ENCODE data around the gene ZNF526. TPM values are rescaled to one million over a fixed set of nuclear protein-coding genes. Genes with fewer than 3 reads are reported as not detected.

The ZNF526 gene
- polyA plus RNA-seq, 1 experiment, result 4.6 TPM

DNA sequence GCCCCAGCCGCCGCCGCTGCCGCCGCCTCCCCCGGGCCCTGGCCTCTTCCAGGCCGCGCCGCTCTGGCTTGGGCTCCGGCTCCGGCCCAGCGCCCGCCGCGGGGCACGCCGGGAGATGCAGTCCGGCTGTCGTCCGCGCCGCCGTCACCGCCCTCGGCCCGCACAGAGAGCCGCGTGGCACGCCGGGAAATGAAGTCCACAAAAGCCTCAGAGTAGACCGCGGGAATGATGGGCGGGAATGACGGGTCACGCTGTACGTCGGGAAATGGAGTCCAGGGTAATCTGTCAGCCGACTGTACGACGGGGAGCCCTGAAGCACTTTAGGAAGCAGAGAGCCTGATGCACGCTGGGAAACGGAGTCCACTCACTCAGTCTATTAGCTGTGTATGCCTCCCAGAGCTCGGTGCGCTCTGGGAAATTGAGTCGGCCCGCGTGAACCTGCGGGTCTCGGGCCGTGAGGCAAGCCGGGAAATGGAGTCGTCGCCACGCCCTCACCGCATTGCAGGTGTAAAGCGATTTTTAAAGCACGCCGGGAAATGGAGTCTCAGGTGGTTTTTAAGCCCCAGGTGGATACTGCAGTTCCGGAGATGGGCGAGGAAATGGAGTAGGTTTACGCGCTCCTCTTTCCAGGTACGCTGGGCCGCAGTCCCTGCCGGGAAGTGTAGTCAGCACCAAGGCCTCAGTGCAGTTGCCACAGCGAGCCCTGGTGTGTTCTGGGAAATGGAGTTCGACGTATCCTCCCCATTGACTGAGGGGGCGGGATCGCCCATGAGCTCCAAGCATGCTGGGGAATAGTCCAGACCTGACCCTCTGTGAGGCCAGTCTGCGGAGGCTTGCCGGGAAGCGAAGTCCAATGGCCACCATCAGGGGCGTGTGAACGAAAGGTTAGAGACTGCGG, 22.6 kb downstream of the ZNF526 start, which contains the start of gene GSK3A:
Gene GSK3A (minus strand): TSS at position 91 of the 898 bp plus-strand sequence. CDS start 137 bp downstream, outside the sequence.
- Histone ChIP-seq H3K4me3 (ENCODE audit: low read depth, low read length) (peak within 1 kb of the TSS; percentile 89), H3K27me3 (ENCODE audit: control insufficient read depth, insufficient read depth, low read length) (no peaks in the 10 kb centered on the region), H3K27ac (ENCODE audit: low read depth, low read length) (peak within 1 kb of the TSS; percentile 78), H3K9me3 (ENCODE audit: control insufficient read depth, insufficient read depth, low read length) (no peaks in the 10 kb centered on the region)
- ChIA-PET CTCF (interaction anchor here (0.9 to 8.4 kb wide), 4 partner anchors 10 to 134 kb away, joined by 3 to 118 read pairs (median 6); no protein-coding TSS in a partner anchor), POLR2A (interaction anchor here (0.5 to 1.9 kb wide), 9 partner anchors 9 to 187 kb away, joined by 3 to 7 read pairs (median 4); no protein-coding TSS in a partner anchor)
- TF ChIP-seq, protein P1, sequence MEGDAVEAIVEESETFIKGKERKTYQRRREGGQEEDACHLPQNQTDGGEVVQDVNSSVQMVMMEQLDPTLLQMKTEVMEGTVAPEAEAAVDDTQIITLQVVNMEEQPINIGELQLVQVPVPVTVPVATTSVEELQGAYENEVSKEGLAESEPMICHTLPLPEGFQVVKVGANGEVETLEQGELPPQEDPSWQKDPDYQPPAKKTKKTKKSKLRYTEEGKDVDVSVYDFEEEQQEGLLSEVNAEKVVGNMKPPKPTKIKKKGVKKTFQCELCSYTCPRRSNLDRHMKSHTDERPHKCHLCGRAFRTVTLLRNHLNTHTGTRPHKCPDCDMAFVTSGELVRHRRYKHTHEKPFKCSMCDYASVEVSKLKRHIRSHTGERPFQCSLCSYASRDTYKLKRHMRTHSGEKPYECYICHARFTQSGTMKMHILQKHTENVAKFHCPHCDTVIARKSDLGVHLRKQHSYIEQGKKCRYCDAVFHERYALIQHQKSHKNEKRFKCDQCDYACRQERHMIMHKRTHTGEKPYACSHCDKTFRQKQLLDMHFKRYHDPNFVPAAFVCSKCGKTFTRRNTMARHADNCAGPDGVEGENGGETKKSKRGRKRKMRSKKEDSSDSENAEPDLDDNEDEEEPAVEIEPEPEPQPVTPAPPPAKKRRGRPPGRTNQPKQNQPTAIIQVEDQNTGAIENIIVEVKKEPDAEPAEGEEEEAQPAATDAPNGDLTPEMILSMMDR (IDR thresholded peaks at IDR 0.05; ENCODE audit: low read depth, low read length), result no peak
- peak; percentile 99 for DNase-seq (ENCODE audit: low read depth, low spot score)

DNA sequence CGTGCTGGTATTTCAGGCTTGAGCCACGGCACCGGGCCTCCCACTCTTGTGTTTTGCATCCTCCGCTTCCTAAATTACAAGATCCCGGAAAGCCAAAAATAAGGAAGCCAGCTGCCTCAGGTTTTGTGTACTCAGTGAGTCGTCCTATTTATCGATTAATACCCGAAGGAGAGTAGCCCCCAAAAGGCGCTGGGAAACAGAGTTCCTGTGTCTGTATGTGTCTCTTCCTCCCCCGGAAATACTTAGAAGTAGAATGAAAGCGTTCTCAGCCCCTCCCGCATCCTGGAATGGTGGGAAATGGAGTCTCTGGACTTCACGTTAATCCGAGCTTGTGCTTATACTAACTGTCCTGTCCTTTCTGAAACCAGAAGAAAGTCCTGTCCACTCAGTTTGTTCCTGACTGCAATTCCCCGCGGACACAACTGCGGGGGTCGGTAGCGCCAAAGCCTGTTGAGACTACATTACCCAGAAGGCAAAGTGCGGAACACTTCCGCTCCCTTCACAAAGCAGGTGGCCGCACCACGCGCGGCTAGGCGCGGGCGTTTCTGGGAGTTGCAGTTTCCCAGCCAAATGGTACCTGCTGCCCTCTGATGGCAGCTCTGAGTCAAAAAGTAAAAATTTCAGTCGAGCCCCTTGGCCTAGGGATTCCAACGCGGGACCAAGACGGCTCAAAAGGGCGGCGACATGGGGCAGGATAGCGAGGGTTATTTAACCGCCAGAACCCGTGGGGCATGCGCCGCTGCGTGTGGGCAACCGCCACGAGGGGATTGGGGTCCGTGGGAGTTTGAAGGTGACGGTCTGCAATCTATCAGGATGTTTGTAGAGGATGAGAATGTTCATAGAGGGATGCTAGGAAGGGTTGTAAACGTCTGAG, 24.5 kb downstream of the ZNF526 start:
- CTCF ChIA-PET, result interaction anchor here (0.5 to 8.4 kb wide), 9 partner anchors 11 to 194 kb away, joined by 3 to 118 read pairs (median 4); no protein-coding TSS in a partner anchor
- POLR2A ChIA-PET, result interaction anchor here (1.0 to 1.9 kb wide), 3 partner anchors 26 to 37 kb away, joined by 3 to 11 read pairs (median 4); no protein-coding TSS in a partner anchor
- Histone ChIP-seq H3K27ac (ENCODE audit: low read depth, low read length) (peak overlapping the region; percentile 65), H3K4me3 (ENCODE audit: low read depth, low read length) (peak overlapping the region; percentile 79), H3K27me3 (ENCODE audit: control insufficient read depth, insufficient read depth, low read length) (no peaks in the 10 kb centered on the region), H3K9me3 (ENCODE audit: control insufficient read depth, insufficient read depth, low read length) (no peaks in the 10 kb centered on the region)
- TF ChIP-seq, protein P1 (IDR thresholded peaks at IDR 0.05; ENCODE audit: low read depth, low read length), result peak; percentile 71
- peak; percentile 85 for DNase-seq (ENCODE audit: low read depth, low spot score)

DNA sequence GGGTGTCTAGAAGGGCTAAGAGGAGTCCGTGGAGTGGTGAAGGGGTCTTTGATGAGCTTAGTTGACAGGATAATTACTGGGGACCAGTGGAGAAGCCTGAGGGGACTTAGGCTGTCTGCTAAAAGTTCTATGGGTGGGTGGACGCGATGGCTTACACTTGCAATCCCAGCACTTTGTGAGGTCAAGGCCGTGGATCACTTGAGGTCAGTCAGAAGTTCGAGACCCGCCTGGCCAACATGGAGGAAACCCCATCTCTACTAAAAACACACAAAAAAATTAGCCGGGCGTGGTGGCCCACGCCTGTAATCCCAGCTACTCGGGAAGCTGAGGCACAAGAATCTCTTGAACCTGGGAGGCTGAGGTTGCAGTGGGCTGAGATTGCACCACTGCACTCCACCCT, 25.1 kb downstream of the ZNF526 start:
- TF ChIP-seq, protein P1 (IDR thresholded peaks at IDR 0.05; ENCODE audit: low read depth, low read length), result no peak
- Histone ChIP-seq H3K27ac (ENCODE audit: low read depth, low read length) (peak overlapping the region; percentile 65), H3K9me3 (ENCODE audit: control insufficient read depth, insufficient read depth, low read length) (no peaks in the 10 kb centered on the region), H3K27me3 (ENCODE audit: control insufficient read depth, insufficient read depth, low read length) (no peaks in the 10 kb centered on the region), H3K4me3 (ENCODE audit: low read depth, low read length) (no peak overlapping the region; the same call in 1 of the 2 replicates)
- POLR2A ChIA-PET, result interaction anchor here (0.5 to 1.0 kb wide), 2 partner anchors 11 to 35 kb away, joined by 3 to 11 read pairs; no protein-coding TSS in a partner anchor
- CTCF ChIA-PET, result interaction anchor here (0.5 to 8.4 kb wide), 12 partner anchors 12 to 193 kb away, joined by 3 to 118 read pairs (median 4); no protein-coding TSS in a partner anchor
- no peak for DNase-seq (ENCODE audit: low read depth, low spot score)

DNA sequence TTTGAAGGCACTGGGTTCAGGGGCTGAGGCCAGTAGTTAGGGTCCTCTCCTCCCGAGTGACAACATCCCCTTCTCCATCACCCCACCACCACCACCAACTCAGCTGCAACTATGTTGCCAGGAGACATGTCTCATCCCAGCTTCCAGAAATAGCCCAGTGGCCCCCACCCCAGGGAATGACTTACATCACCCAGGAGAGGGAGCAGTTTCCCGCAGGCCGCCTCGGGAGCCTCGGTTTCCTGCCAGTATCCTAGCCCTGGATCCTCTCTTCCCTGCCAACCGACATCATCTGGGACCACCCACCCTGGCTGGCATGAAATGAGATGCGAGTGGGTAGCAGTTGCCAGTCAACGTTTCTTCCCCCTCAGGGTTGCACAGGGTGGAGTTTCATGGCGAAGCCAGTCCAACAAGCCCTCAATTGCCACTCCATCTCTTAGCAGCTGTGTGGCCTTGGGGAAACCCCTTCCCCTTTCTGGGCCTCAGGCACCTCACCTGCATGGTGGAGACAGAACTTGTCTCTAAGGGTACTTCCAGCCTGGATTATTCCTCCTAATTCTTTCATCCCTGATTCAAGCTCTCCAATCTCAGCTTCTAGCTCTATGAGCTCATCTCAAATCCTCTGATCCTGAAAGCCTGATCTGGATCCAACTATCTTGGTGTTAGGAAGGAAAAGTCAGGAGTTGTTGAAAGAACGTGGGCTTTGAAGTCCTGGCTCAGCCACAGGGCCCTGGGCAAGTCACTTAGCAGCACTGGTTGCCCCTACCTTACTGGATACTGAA, 26.2 kb downstream of the ZNF526 start:
- Histone ChIP-seq H3K9me3 (ENCODE audit: control insufficient read depth, insufficient read depth, low read length) (no peaks in the 10 kb centered on the region), H3K27ac (ENCODE audit: low read depth, low read length) (peak overlapping the region; percentile 77), H3K4me3 (ENCODE audit: low read depth, low read length) (no peak overlapping the region), H3K27me3 (ENCODE audit: control insufficient read depth, insufficient read depth, low read length) (no peaks in the 10 kb centered on the region)
- ChIA-PET CTCF (interaction anchor here (0.5 to 8.4 kb wide), 19 partner anchors 26 to 194 kb away, joined by 3 to 118 read pairs (median 4); partner anchors contain the start of gene ZNF526), POLR2A (interaction anchor here (0.6 to 2.3 kb wide), 9 partner anchors 10 to 101 kb away, joined by 3 to 10 read pairs (median 4); partner anchors contain the start of genes CIC and PAFAH1B3)
- peak; percentile 59 for DNase-seq (ENCODE audit: low read depth, low spot score)
- TF ChIP-seq, protein P1 (IDR thresholded peaks at IDR 0.05; ENCODE audit: low read depth, low read length), result peak; percentile 80
